ENCODE results near the gene EPS15.

DNA sequence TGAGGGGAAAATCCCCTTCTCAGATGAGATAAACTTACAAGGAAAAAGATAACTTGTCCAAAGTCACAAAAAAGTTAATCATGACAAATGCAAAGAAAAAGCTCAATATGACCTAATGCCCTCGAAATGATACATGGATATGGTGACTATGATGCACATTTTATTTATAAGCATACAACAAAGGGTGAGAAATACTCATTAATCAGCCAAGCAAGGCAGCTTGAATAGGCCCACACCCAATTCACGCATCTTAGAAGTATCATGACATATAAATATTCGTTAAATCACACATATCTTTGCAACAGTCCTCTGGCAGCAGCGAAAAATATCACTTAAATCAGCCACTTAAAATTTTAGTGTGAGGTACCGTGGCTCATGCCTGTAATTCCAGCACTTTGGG, 21.7 kb downstream of the EPS15 start:
- TF ChIP-seq EZH2 (IDR thresholded peaks at IDR 0.05; ENCODE audit: borderline replicate concordance, low read length) = no peak
- TF ChIP-seq, protein P1, sequence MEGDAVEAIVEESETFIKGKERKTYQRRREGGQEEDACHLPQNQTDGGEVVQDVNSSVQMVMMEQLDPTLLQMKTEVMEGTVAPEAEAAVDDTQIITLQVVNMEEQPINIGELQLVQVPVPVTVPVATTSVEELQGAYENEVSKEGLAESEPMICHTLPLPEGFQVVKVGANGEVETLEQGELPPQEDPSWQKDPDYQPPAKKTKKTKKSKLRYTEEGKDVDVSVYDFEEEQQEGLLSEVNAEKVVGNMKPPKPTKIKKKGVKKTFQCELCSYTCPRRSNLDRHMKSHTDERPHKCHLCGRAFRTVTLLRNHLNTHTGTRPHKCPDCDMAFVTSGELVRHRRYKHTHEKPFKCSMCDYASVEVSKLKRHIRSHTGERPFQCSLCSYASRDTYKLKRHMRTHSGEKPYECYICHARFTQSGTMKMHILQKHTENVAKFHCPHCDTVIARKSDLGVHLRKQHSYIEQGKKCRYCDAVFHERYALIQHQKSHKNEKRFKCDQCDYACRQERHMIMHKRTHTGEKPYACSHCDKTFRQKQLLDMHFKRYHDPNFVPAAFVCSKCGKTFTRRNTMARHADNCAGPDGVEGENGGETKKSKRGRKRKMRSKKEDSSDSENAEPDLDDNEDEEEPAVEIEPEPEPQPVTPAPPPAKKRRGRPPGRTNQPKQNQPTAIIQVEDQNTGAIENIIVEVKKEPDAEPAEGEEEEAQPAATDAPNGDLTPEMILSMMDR (IDR thresholded peaks at IDR 0.05; ENCODE audit: low read length) = no peak
